AG04450 (cell line): ENCODE data around the gene AGK. TPM values are rescaled to one million over a fixed set of nuclear protein-coding genes. Genes with fewer than 3 reads are reported as not detected.

Experiments
- CTCF ChIA-PET: fragments of 300-600, 350-600 bp; formaldehyde crosslinking; extraction: SDS; loops from one replicate; lab custom pipeline; 2022; ENCODE audit warnings: antibody characterized with exemption, inconsistent platforms; lab: Charles Lee
- POLR2A ChIA-PET: fragments of 350-600 bp; formaldehyde crosslinking; extraction: SDS; loops from one replicate; lab custom pipeline; 2021; ENCODE audit warnings: antibody characterized with exemption, inconsistent platforms; lab: Yijun Ruan, JAX
- DNase-seq: peaks from one replicate; pipeline ENCODE4 v3.0.0-alpha.2; 2011; ENCODE audit warnings: low read depth, low spot score
- H3K27ac ChIP-seq: one replicate; pipeline ENCODE4 v1.5.1; 2012; ENCODE audit warnings: low read depth, low read length, control low read depth
- H3K27me3 ChIP-seq: one replicate; pipeline ENCODE4 v1.6.0; 2012; ENCODE audit warnings: low read length; ENCODE audit not compliant: control insufficient read depth, insufficient read depth
- H3K4me3 ChIP-seq: 2 replicates; pipeline ENCODE4 v1.5.1; 2011; ENCODE audit warnings: mild to moderate bottlenecking, low read depth, low read length, control low read depth
- H3K9me3 ChIP-seq: 2 replicates; pipeline ENCODE4 v1.5.1; 2012; ENCODE audit warnings: low read length; ENCODE audit not compliant: control insufficient read depth, insufficient read depth
- CTCF ChIP-seq: IDR thresholded peaks from 2 replicates; pipeline ENCODE4 v1.5.1; 2011; ENCODE audit warnings: low read depth, low read length, control low read depth, inconsistent platforms
- polyA plus RNA-seq: library from polyadenylated mRNA; depleted of rRNA; stranded (reverse); fragments of >200 nt; gene quantifications from 2 replicates; pipeline ENCODE4 v1.2.3, GENCODE V29; 2011

The AGK gene
- polyA plus RNA-seq, 1 experiment, result 42.5 TPM

GRCh38 chr7:141675436-141676215 lies 124.4 kb downstream of the AGK start:
- no peaks in the 10 kb centered on the region for H3K27me3 ChIP-seq
- H3K27ac ChIP-seq, result no peak overlapping the region
- ChIA-PET POLR2A (no interaction called here), CTCF (interaction anchor here (0.6 to 0.8 kb wide), 4 partner anchors 21 to 142 kb away, joined by 3 read pairs; no protein-coding TSS in a partner anchor)
- no peak for DNase-seq
- TF ChIP-seq CTCF, result no peak
- peaks cover 3% of the 10 kb centered on the region; the same call in 1 of the 2 replicates for H3K9me3 ChIP-seq
- no peak overlapping the region for H3K4me3 ChIP-seq

- DNase-seq, result no peak
- CTCF ChIA-PET, result no interaction called here
- Histone ChIP-seq H3K27ac (no peak overlapping the region), H3K4me3 (no peak overlapping the region), H3K9me3 (peaks cover 3% of the 10 kb centered on the region; the same call in 1 of the 2 replicates), H3K27me3 (no peaks in the 10 kb centered on the region)
- POLR2A ChIA-PET, result no interaction called here
- no peak for TF ChIP-seq CTCF
Measured at GRCh38 chr7:141676618-141677017, 125.4 kb downstream of the AGK start.

GRCh38 chr7:141679014-141679413 lies 127.8 kb downstream of the AGK start:
- ChIA-PET POLR2A (no interaction called here), CTCF (interaction anchor here (1.4 kb wide), 1 partner anchor 59 kb away, joined by 5 read pairs; the partner anchor contains the start of gene SSBP1)
- no peak for TF ChIP-seq CTCF
- Histone ChIP-seq H3K4me3 (no peak overlapping the region), H3K27me3 (no peaks in the 10 kb centered on the region), H3K27ac (no peak overlapping the region), H3K9me3 (peaks cover 3% of the 10 kb centered on the region; the same call in 1 of the 2 replicates)
- DNase-seq, result no peak

GRCh38 chr7:141685285-141686023 lies 134.2 kb downstream of the AGK start:
- DNase-seq, result no peak
- no peaks in the 10 kb centered on the region for H3K27me3 ChIP-seq
- H3K9me3 ChIP-seq, result no peaks in the 10 kb centered on the region
- ChIA-PET CTCF (interaction anchor here (1.0 to 2.3 kb wide), 3 partner anchors 8 to 53 kb away, joined by 3 to 8 read pairs (median 6); partner anchors contain the start of gene SSBP1), POLR2A (interaction anchor here (0.6 kb wide), 1 partner anchor 52 kb away, joined by 3 read pairs; the partner anchor contains the start of gene SSBP1)
- no peak overlapping the region for H3K27ac ChIP-seq
- TF ChIP-seq CTCF, result no peak
- no peak overlapping the region for H3K4me3 ChIP-seq
